OCI-M1 (cell line): ENCODE measurements around the gene DIAPH2.

ENCODE experiments used
- DNase-seq: peaks from one replicate; lab custom pipeline; 2025; lab: John Stamatoyannopoulos, UW

The DIAPH2 gene

GRCh38 chrX:97481228-97481627, 796.6 kb downstream of the DIAPH2 start:
- DNase-seq = no peak

DNA sequence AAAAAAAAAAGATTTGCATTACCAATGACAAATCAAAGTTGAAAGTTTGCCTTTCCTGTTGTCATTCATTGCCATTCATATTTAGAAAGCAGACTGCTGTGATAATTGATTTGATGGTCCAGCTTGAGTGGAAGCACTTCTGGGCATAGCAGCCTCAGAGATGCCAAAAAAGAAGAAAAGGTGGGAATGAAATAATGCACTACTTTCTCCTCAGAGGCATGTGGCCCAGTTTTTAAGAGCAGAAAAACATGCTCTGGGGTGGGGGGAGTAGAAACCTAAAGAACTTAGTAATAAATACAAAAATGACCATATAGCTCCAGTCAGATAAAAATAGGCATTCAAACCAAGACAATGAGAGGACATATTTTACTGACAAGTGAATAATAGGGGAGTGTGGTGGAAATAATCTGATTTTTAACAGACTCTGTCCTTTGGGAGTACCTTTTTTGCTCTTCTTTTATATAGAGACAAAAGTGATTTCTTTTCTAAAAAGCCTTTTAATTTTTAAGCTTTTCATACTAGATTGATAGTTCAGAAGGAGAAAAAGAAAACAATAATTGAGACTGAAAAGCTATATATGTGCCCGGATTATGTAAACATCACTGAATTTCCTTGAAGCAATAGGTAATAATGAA, 798.1 kb downstream of the DIAPH2 start:
- no peak for DNase-seq

- DNase-seq = no peak
These were observed 806.0 kb downstream of the DIAPH2 start for GRCh38 chrX:97490656-97491055.

- DNase-seq = no peak
These were observed 810.2 kb downstream of the DIAPH2 start for GRCh38 chrX:97494756-97495372.

- no peak for DNase-seq
These were observed 813.5 kb downstream of the DIAPH2 start for GRCh38 chrX:97498093-97498492.

DNA sequence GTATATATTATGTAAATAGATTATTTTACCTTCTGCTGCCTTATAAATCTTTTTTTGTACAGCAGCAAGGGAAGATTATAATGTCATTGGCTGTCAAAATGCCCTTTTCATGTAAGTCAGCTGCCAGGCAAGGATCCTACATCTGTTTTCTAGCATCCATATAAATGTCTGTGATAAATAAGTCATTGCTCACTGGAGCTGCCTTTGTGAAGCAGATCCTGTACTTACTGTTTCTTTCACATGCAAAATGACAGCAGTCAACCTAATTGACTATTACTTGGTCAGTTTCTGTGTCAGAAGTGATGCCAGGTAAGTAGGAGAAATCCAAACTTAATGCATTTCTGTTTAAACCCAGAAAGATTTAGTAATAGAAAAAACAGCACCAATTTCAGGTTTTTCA, 819.8 kb downstream of the DIAPH2 start:
- DNase-seq = no peak

DNA sequence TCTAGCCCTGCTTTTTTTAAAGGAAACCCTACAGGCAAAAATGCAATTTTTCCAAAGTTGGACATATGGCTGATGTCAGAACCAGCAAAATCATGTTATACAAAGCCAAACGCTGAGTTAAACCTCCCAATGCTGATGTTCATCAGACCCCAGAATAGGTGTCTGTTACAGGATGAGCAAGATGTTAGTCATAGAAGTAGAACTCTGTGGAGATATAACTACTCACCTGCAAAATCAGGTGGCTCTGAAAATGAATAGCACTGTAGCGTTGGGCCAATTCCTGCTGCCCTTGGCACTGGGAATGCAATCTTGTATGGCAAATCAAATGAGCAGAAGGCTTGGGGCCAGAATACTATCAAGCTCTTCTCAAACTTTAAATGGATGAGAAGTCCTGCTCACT, 833.1 kb downstream of the DIAPH2 start:
- no peak for DNase-seq

GRCh38 chrX:97522307-97522706, 837.7 kb downstream of the DIAPH2 start:
- DNase-seq = no peak

- no peak for DNase-seq
These were observed 839.7 kb downstream of the DIAPH2 start for GRCh38 chrX:97524340-97524739.

- no peak for DNase-seq
These were observed 840.4 kb downstream of the DIAPH2 start for GRCh38 chrX:97524997-97525396.

- DNase-seq = no peak
These were observed 841.3 kb downstream of the DIAPH2 start for GRCh38 chrX:97525981-97526380.

GRCh38 chrX:97527725-97528124, 843.1 kb downstream of the DIAPH2 start:
- DNase-seq = peak; percentile 42

DNA sequence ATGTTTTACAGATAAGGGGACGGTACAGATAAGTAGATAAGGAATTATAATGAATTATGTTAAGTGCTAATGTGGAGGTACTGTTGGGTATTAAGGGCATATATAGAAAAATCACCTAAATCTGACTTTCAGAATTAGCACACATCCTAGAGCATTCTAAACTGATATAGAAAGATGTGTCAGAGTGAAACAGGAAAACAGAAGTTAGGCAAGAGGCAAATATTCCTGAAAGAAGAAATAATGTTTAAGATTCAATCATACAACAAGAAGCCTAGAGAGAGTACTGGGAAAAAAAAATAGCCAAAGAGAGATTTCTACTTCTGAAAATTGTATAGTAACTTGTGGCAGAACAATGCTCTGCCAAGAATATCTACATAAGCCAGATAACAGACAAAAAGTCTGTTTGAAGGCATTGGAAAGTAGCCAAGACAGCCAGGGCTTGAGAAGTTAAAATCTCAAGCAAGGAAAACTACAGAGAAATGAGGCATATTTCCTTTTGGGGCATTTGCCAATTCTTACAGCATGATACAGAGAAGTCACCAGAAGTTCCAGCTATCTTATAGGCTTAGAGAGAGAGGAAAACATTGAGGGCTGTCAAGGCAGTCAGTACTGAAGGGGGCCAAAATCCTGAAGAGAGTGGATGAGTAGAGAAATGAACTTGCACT, 845.0 kb downstream of the DIAPH2 start:
- DNase-seq = peak; percentile 36

GRCh38 chrX:97531825-97532224, 847.2 kb downstream of the DIAPH2 start:
- DNase-seq = no peak

GRCh38 chrX:97538745-97539144, 854.1 kb downstream of the DIAPH2 start:
- no peak for DNase-seq

DNA sequence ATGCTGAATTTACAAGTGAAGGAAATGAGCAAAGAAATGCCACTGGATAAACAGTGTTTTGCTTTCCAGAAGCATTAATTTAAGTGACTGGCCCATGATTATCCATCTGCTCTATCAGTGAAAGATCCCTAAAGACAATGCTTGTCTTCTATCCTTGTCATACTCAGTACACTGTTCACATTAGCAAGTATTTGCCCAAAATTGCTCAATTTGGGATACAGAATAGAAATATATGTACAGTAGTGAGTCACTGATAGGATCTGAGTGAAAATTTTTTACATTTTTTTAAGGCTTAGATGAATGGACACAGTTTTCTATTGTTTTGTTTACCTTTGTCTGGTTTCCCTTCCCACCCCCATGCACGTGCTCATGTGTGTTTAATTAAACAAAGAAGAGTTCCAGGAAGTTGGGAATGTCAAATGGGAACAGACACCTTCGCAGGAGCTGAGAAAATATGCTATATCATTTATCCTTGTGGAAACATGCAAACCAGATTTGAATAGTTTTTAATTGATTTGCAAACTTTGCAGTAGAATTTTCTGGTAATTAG, 855.4 kb downstream of the DIAPH2 start:
- DNase-seq = no peak

GRCh38 chrX:97547877-97548578, 863.4 kb downstream of the DIAPH2 start:
- DNase-seq = no peak

GRCh38 chrX:97551821-97552220, 867.2 kb downstream of the DIAPH2 start:
- no peak for DNase-seq

GRCh38 chrX:97553833-97554232, 869.2 kb downstream of the DIAPH2 start:
- no peak for DNase-seq

GRCh38 chrX:97556359-97556758, 871.7 kb downstream of the DIAPH2 start:
- DNase-seq = no peak

DNA sequence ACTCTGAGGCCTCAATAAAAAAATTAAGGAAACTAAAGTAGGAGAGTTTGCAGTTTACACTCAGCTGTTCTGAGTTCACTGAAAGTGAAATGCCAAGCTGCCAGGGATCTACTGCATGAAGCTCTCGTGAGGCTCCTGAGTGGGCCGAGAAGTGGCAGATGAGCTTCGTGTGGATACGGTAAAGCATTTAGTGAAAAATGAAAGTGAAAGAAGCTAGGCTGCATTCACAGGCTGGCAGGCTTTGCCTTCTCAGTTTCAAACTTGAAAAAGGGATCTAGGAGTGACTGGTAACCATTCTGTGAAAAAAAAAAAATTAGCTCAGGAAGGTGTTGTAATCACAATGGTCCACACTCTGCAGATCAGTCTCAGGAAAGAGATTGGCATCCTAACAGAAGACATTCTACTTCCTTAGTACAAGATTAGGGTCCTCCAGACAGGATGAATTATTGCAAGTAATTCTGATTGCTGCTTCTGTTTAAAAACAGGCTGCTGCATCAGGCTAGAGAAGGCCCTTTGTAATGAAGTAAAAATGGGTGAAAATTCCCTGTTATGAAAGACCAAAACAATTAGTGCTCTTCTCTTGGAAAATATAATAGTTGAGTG, 879.0 kb downstream of the DIAPH2 start:
- peak; percentile 84 for DNase-seq

DNA sequence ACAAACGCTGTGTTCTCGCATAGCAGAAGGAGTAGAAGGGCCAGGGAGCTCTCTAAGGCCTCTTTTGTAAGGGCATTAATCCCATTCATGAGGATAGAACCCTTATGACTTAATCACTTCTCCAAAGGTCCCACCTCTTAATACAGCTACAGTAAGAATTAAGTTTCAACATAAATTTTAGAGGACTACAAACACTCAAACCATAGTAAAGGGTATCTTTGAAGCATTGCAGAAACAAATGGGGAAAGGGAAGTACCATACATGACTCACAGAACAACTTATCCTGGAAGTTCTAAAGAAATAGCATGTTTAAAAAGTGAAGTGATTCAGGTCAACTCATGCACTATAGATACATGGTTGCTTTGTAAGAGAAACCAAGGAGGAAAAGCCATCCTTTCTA, 879.9 kb downstream of the DIAPH2 start:
- DNase-seq = no peak
